SK-N-SH (cell line): ENCODE results near the gene CCDC188. TPM values are rescaled to one million over a fixed set of nuclear protein-coding genes. Genes with fewer than 3 reads are reported as not detected.

ENCODE experiments used
- CTCF ChIA-PET: fragments of 300-600, 350-600 bp; formaldehyde crosslinking; extraction: SDS; loops from one replicate; lab custom pipeline; 2021; lab: Yijun Ruan, JAX
- POLR2A ChIA-PET: fragments of 350-600 bp; sonication (Branson Sonifier 250); formaldehyde crosslinking; extraction: SDS; loops from one replicate; lab custom pipeline; 2020; ENCODE audit warnings: antibody characterized with exemption, inconsistent platforms; lab: Yijun Ruan, JAX
- DNase-seq: peaks from one replicate; pipeline ENCODE4 v3.0.0; 2012
- H2AFZ ChIP-seq: fragments of 200-600 bp; sonication (generic); 2 replicates; pipeline ENCODE4 v1.8.1; 2016; ENCODE audit warnings: antibody characterized with exemption, mild to moderate bottlenecking, low read depth
- H3F3A ChIP-seq: fragments of 200-600 bp; sonication (generic); replicated peaks from 2 replicates; pipeline ENCODE3; 2016; ENCODE audit warnings: antibody characterized with exemption, mild to moderate bottlenecking; ENCODE audit not compliant: insufficient read depth
- H3K27ac ChIP-seq, 2 experiments: fragments of 200-500 bp in 1 of 2; fragments of 200-600 bp in 1 of 2; sonication (Bioruptor generic) in 1 of 2; sonication (generic), shearing (Covaris generic) in 1 of 2; 2 replicates each; pipeline versions ENCODE4 v1.5.1 to v1.6.1; 2014 to 2016; ENCODE audit warnings: low read depth in 2 of 2, inconsistent platforms in 1 of 2, low read length in 1 of 2, mild to moderate bottlenecking in 1 of 2, mixed read lengths in 1 of 2
- H3K27me3 ChIP-seq: fragments of 200-600 bp; sonication (generic), shearing (Covaris generic); 2 replicates; pipeline ENCODE4 v1.6.1; 2016; ENCODE audit warnings: mixed run types; ENCODE audit not compliant: insufficient read depth
- H3K36me3 ChIP-seq, 2 experiments: fragments of 200-500 bp in 1 of 2; fragments of 200-600 bp in 1 of 2; sonication (Bioruptor generic) in 1 of 2; sonication (generic) in 1 of 2; replicated peaks in 1 of 2; 2 replicates each; pipeline versions ENCODE3 to v1.5.1; 2014 to 2016; ENCODE audit warnings: low read length in 1 of 2, mild to moderate bottlenecking in 1 of 2; ENCODE audit not compliant: insufficient read depth in 2 of 2, control insufficient read depth in 1 of 2
- H3K4me1 ChIP-seq, 2 experiments: fragments of 200-500 bp in 1 of 2; fragments of 200-600 bp in 1 of 2; sonication (Bioruptor generic) in 1 of 2; sonication (generic), shearing (Covaris generic) in 1 of 2; 2 replicates each; pipeline versions ENCODE4 v1.5.1 to v1.6.1; 2014 to 2016; ENCODE audit warnings: low read depth in 1 of 2, low read length in 1 of 2, mixed run types in 1 of 2; ENCODE audit not compliant: insufficient read depth in 2 of 2, control insufficient read depth in 1 of 2
- H3K4me2 ChIP-seq: fragments of 200-600 bp; sonication (generic), shearing (Covaris generic); 2 replicates; pipeline ENCODE4 v1.6.1; 2017; ENCODE audit warnings: mixed run types
- H3K4me3 ChIP-seq, 2 experiments: fragments of 200-500 bp in 1 of 2; fragments of 200-600 bp in 1 of 2; sonication (Bioruptor generic) in 1 of 2; sonication (generic), shearing (Covaris generic) in 1 of 2; 2 replicates each; pipeline versions ENCODE4 v1.5.1 to v1.8.1; 2014 to 2016; ENCODE audit warnings: low read depth in 2 of 2, inconsistent platforms in 1 of 2, low read length in 1 of 2, mild to moderate bottlenecking in 1 of 2, mixed read lengths in 1 of 2, moderate library complexity in 1 of 2
- H3K79me2 ChIP-seq: fragments of 200-600 bp; sonication (generic); 2 replicates; pipeline ENCODE4 v1.8.1; 2017; ENCODE audit warnings: mild to moderate bottlenecking; ENCODE audit not compliant: insufficient read depth
- H3K9ac ChIP-seq: fragments of 200-600 bp; sonication (generic); 2 replicates; pipeline ENCODE4 v1.6.1; 2017; ENCODE audit warnings: mixed run types
- H3K9me2 ChIP-seq: fragments of 200-600 bp; sonication (generic); 2 replicates; pipeline ENCODE4 v1.6.1; 2017; ENCODE audit warnings: mixed run types
- H3K9me3 ChIP-seq: fragments of 200-600 bp; sonication (generic); 2 replicates; pipeline ENCODE4 v1.6.1; 2017; ENCODE audit warnings: mixed run types, mild to moderate bottlenecking, moderate library complexity
- H4K20me1 ChIP-seq: fragments of 200-600 bp; sonication (generic); 2 replicates; pipeline ENCODE4 v1.6.1; 2017; ENCODE audit warnings: mild to moderate bottlenecking, mixed run types; ENCODE audit not compliant: insufficient read depth
- EP300 ChIP-seq, 2 experiments: IDR thresholded peaks; 2 replicates each; pipeline versions ENCODE4 v1.4.0 to v1.6.1; 2012; ENCODE audit warnings: borderline replicate concordance in 1 of 2, low read depth in 1 of 2, low read length in 1 of 2
- FOSL2 ChIP-seq: IDR thresholded peaks from 2 replicates; pipeline ENCODE4 v1.4.0; 2012; ENCODE audit warnings: low read depth, mild to moderate bottlenecking, moderate library complexity, borderline replicate concordance
- FOXM1 ChIP-seq: IDR thresholded peaks from 2 replicates; pipeline ENCODE4 v1.4.0; 2012; ENCODE audit warnings: low read depth, mild to moderate bottlenecking
- GABPA ChIP-seq: IDR thresholded peaks from 2 replicates; pipeline ENCODE4 v1.4.0; 2012; ENCODE audit warnings: low read depth, mild to moderate bottlenecking
- GATA2 ChIP-seq: sonication (generic); formaldehyde crosslinking; IDR thresholded peaks from 2 replicates; pipeline ENCODE4 v1.5.0; 2020; ENCODE audit warnings: mild to moderate bottlenecking, missing genetic modification reagents
- MEF2A ChIP-seq: IDR thresholded peaks from 2 replicates; pipeline ENCODE4 v1.4.0; 2012; ENCODE audit warnings: low read depth, borderline replicate concordance
- NRF1 ChIP-seq: IDR thresholded peaks from 2 replicates; pipeline ENCODE4 v1.6.1; 2012; ENCODE audit warnings: low read depth, mild to moderate bottlenecking, low read length
- POLR2AphosphoS5 ChIP-seq: IDR thresholded peaks from 2 replicates; pipeline ENCODE4 v1.6.1; 2012; ENCODE audit warnings: low read depth, low read length
- REST ChIP-seq: IDR thresholded peaks from 2 replicates; pipeline ENCODE4 v1.6.1; 2012; ENCODE audit warnings: mild to moderate bottlenecking, low read depth, low read length, moderate library complexity
- RFX5 ChIP-seq: IDR thresholded peaks from 2 replicates; pipeline ENCODE4 v1.6.1; 2012; ENCODE audit warnings: mild to moderate bottlenecking, improper control_type of control experiment, low read length
- SIN3A ChIP-seq: IDR thresholded peaks from 2 replicates; pipeline ENCODE4 v1.6.1; 2012; ENCODE audit warnings: low read depth, mild to moderate bottlenecking, low read length, moderate library complexity, borderline replicate concordance
- TAF1 ChIP-seq: IDR thresholded peaks from 2 replicates; pipeline ENCODE4 v1.6.1; 2012; ENCODE audit warnings: low read depth, mild to moderate bottlenecking, low read length, moderate library complexity, borderline replicate concordance
- TEAD4 ChIP-seq: IDR thresholded peaks from 2 replicates; pipeline ENCODE4 v1.4.0; 2012; ENCODE audit warnings: mild to moderate bottlenecking, borderline replicate concordance; ENCODE audit not compliant: insufficient read depth
- USF1 ChIP-seq: IDR thresholded peaks from 2 replicates; pipeline ENCODE4 v1.4.0; 2012; ENCODE audit warnings: low read depth, borderline replicate concordance
- ZBTB33 ChIP-seq: IDR thresholded peaks from 2 replicates; pipeline ENCODE4 v1.4.0; 2012; ENCODE audit warnings: low read depth, borderline replicate concordance
- WGBS: methylation state at CpG from one replicate; pipeline ENCODE4 v1.1.6; 2017; ENCODE audit warnings: low lambda C conversion rate; 5-methylcytosine and 5-hydroxymethylcytosine counted together
- polyA plus RNA-seq, 3 experiments: library from polyadenylated mRNA; depleted of rRNA; stranded (reverse); fragments of >200 nt; gene quantifications; 2 replicates each; pipeline ENCODE4 v1.2.3, GENCODE V29; 2012
- TF ChIP-seq, protein P1 (sequence below): fragments of 150-350 bp; IDR thresholded peaks from 2 replicates; pipeline ENCODE4 v1.6.1; 2016; ENCODE audit warnings: mild to moderate bottlenecking, low read depth, low read length

Gene CCDC188
- polyA plus RNA-seq, 1 of the 3 experiments (the other 2 are of a cell fraction), result 21.1 TPM

DNA sequence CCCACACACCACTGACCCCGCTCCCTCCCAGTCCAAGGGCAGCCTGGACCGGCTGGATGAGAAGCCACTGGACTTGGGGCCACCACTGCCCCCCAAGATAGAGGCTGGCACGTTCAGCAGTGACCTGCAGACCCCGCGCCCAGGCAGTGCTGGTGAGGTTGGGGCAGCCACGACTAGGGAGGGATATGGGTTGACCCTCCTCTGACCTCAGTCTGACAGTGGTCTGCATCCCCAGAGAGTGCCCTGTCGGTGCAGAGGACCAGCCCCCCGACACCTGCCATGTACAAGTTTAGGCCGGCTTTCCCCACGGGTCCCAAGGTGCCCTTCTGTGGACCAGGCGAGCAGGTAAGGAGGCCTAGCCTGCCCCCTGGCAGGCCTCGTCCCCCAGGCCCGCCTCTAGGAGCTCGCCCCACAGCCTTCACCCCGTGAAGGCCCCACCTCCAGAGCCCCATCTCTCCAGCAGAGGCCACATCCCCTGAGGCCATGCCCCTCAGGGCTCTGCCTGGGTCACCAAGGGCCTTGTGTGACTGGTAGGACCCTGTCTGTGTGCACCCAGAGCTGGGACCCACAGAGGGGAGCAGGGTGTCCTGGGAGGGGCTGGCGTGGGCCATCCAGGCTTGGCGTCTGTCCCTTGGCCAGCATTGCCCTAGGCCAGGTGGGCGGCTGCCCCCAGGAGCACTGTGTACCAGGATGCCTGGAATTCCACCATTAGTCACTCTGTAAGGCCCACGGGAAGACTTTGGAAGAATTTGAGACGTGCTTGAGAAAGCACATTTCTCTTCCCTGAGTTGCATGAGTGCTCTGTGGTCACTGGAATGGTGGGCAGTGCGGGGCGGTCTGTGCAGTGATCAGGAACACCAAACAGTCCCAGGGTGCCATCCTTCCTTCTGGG lies 9.4 kb downstream of the CCDC188 start:
- POLR2A ChIA-PET, result no interaction called here
- no peak overlapping the region for H3K4me3 ChIP-seq
- TF ChIP-seq FOSL2 (peak; percentile 27; the same call in 1 of the 2 replicates), GATA2 (CRISPR knock-in tag) (no peak)
- TF ChIP-seq, all 33 proteins: peak for 1
- Histone ChIP-seq H3K79me2 (peaks cover 29% of the 10 kb centered on the region), H3K27ac (peak overlapping the region in 1 of 2 experiments; percentile 27; a peak in 1 of 4 replicates), H3F3A (no peaks in the 10 kb centered on the region), H2AFZ (no peak overlapping the region), H3K9me3 (no peaks in the 10 kb centered on the region), H3K27me3 (no peaks in the 10 kb centered on the region), H3K9ac (no peak overlapping the region), H3K4me2 (peak overlapping the region; percentile 29; the same call in 1 of the 2 replicates), H3K4me1 (peaks cover 0 to 32% of the 10 kb centered on the region in 2 experiments; a peak in 1 of 4 replicates), H3K9me2 (no peaks in the 10 kb centered on the region), H3K36me3 (peaks cover 0 to 15% of the 10 kb centered on the region in 2 experiments), H4K20me1 (peaks cover 36% of the 10 kb centered on the region)
- CTCF ChIA-PET, result interaction anchor here (1.4 kb wide), 1 partner anchor 11 kb away, joined by 3 read pairs; no protein-coding TSS in a partner anchor
- DNase-seq, result no peak
- WGBS, result 67% methylated on average over 1 of the region's 22 CpGs

- no peaks in the 10 kb centered on the region for H3K27me3 ChIP-seq
- H4K20me1 ChIP-seq, result peaks cover 45% of the 10 kb centered on the region
- peaks cover 38% of the 10 kb centered on the region for H3K79me2 ChIP-seq
- no peak overlapping the region for H3K4me3 ChIP-seq
- H3K9me3 ChIP-seq, result no peaks in the 10 kb centered on the region
- H3K36me3 ChIP-seq, result peaks cover 0 to 15% of the 10 kb centered on the region in 2 experiments
- POLR2A ChIA-PET, result no interaction called here
- 95% methylated on average over 4 of the region's 17 CpGs for WGBS
- H3K9ac ChIP-seq, result no peak overlapping the region
- no peaks in the 10 kb centered on the region for H3K9me2 ChIP-seq
- no peak overlapping the region for H3K4me2 ChIP-seq
- no peaks in the 10 kb centered on the region for H3F3A ChIP-seq
- no peak for DNase-seq
- no peak overlapping the region for H3K27ac ChIP-seq
- no peak overlapping the region for H2AFZ ChIP-seq
- peaks cover 0 to 33% of the 10 kb centered on the region in 2 experiments; a peak in 1 of 4 replicates for H3K4me1 ChIP-seq
- CTCF ChIA-PET, result interaction anchor here (0.8 to 1.4 kb wide), 2 partner anchors 10 to 128 kb away, joined by 3 read pairs; no protein-coding TSS in a partner anchor
- no peak for TF ChIP-seq TEAD4
- TF ChIP-seq FOSL2, result no peak
- no peak for TF ChIP-seq GATA2 (CRISPR knock-in tag)
- TF ChIP-seq RFX5, result no peak
- TF ChIP-seq TAF1, result no peak
- no peak for TF ChIP-seq ZBTB33
- no peak for TF ChIP-seq POLR2AphosphoS5
- TF ChIP-seq, protein P1, sequence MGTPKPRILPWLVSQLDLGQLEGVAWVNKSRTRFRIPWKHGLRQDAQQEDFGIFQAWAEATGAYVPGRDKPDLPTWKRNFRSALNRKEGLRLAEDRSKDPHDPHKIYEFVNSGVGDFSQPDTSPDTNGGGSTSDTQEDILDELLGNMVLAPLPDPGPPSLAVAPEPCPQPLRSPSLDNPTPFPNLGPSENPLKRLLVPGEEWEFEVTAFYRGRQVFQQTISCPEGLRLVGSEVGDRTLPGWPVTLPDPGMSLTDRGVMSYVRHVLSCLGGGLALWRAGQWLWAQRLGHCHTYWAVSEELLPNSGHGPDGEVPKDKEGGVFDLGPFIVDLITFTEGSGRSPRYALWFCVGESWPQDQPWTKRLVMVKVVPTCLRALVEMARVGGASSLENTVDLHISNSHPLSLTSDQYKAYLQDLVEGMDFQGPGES, result no peak
- no peak for TF ChIP-seq USF1
- no peak for TF ChIP-seq FOXM1
- TF ChIP-seq REST, result no peak
- no peak for TF ChIP-seq EP300 (IDR thresholded peaks at IDR 0.05; ENCODE audit: borderline replicate concordance in 1 of 2, low read depth in 1 of 2, low read length in 1 of 2)
- no peak for TF ChIP-seq NRF1
- TF ChIP-seq GABPA, result no peak
- TF ChIP-seq MEF2A, result no peak
- no peak for TF ChIP-seq SIN3A
Observed at GRCh38 chr22:20140521-20140964, 10.3 kb downstream of the CCDC188 start.
